Erythroblast (primary cell): ENCODE measurements around the gene FHAD1.

Experiments
- GATA1 ChIP-seq: IDR thresholded peaks from 2 replicates; pipeline ENCODE4 v1.6.1; 2011; ENCODE audit warnings: low read depth, mild to moderate bottlenecking, control low read depth, low read length, moderate library complexity
- POLR2A ChIP-seq: IDR thresholded peaks from 2 replicates; pipeline ENCODE4 v1.6.1; 2011; ENCODE audit warnings: mild to moderate bottlenecking, low read length

DNA sequence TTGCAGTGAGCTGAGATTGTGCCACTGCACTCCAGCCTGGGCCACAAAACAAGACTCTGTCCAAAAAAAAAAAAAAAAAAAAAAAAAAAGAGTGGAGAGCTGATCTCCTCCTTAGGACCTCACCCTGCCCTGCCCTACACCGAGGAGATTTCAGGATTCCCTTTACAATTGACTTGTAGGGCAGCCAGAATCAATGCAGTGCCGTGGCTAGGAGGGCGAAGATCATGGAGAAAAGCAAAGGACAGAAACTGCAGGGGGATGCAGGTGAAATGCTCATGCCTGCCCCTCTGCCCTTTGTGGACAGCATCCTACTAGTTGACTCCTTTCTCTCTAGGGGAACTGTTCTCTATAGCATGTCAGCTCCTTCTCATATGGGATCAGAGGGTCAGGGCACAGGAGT is 9.6 kb downstream of the FHAD1 start:
- TF ChIP-seq POLR2A (no peak), GATA1 (no peak)
